ENCODE results near the gene RRP1B. TPM values are rescaled to one million over a fixed set of nuclear protein-coding genes. Genes with fewer than 3 reads are reported as not detected.

Gene RRP1B
- total and polyA plus RNA-seq, 5 donors from 2014 or later = 26.2 to 37.7 (median 28.7) TPM

DNA sequence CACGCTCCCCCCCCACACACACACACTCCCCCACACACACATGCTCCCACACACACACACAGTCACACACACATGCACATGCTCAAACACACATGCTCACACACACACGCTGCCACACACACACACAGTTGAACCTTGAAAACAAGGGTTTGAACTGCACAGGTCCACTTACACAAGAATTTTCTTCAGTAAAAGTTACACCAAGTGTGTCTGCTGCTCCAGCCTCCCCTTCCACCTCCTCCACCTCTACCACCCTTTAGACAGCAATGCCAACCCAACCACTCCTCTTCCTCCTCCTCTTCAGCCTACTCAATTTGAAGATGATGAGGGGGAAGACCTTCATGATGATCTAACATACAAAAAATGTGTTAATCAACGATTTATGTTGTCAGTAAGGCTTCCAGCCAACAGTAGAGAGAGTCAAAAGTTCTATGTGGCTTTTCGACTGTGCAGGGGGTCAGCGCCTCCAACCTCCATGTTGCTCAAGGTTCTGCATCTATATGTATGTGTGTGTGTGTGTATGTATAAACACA, 26.9 kb upstream of the RRP1B start:
- Mint-ChIP-seq H3K27me3 (no peaks in the 10 kb centered on the region), H3K4me1 (no peaks in the 10 kb centered on the region), H3K4me3 (no peak overlapping the region), H3K9me3 (peaks cover 0 to 3% (median 0%) of the 10 kb centered on the region in 7 donors), H3K36me3 (peaks cover 6% of the 10 kb centered on the region), H3K27ac (no peak overlapping the region)
- H3K4me1 ChIP-seq (ENCODE audit: control insufficient read depth, insufficient read depth, low read length, poor library complexity, severe bottlenecking) = no peaks in the 10 kb centered on the region
- no peak overlapping the region for H3K27ac ChIP-seq (ENCODE audit: insufficient read depth, low read length, poor library complexity, severe bottlenecking)
- H3K27me3 ChIP-seq (ENCODE audit: control insufficient read depth, insufficient read depth, low read length) = no peaks in the 10 kb centered on the region
- no peaks in the 10 kb centered on the region for H3K9me3 ChIP-seq (ENCODE audit: control insufficient read depth in 2 of 2, low read length in 2 of 2)
- DNase-seq = no peak
- ATAC-seq (ENCODE audit: low read depth in 2 of 2) = no peak
- H3K36me3 ChIP-seq (ENCODE audit: control insufficient read depth, insufficient read depth, low read length) = no peaks in the 10 kb centered on the region
- no peak overlapping the region for H3K4me3 ChIP-seq (ENCODE audit: low read depth, low read length)

DNA sequence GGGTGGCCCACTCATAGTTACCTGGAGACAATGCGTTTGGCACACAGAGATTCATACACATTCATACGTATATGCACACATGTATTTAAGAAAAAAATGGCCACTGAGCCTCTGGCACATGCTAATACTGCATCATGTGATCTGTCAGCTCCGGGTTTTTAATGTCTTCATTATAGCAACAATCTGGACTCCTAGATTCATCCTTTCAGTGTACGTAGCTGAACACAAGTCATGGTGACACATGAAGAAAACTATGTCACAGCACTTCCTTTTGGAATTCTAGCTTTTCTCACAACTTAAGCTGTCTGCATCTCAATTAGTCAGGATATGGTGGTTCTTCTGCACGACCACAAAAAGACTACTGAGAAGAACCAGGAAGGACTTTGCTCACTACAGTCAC, 24.7 kb upstream of the RRP1B start:
- Histone ChIP-seq H3K4me3 (ENCODE audit: low read depth, low read length) (no peak overlapping the region), H3K9me3 (ENCODE audit: control insufficient read depth in 2 of 2, low read length in 2 of 2) (no peaks in the 10 kb centered on the region), H3K27ac (ENCODE audit: insufficient read depth, low read length, poor library complexity, severe bottlenecking) (no peak overlapping the region), H3K27me3 (ENCODE audit: control insufficient read depth, insufficient read depth, low read length) (no peaks in the 10 kb centered on the region), H3K36me3 (ENCODE audit: control insufficient read depth, insufficient read depth, low read length) (no peaks in the 10 kb centered on the region), H3K4me1 (ENCODE audit: control insufficient read depth, insufficient read depth, low read length, poor library complexity, severe bottlenecking) (no peaks in the 10 kb centered on the region)
- H3K27me3 Mint-ChIP-seq = no peaks in the 10 kb centered on the region
- H3K4me1 Mint-ChIP-seq = peaks cover 0 to 2% (median 0%) of the 10 kb centered on the region in 4 donors
- no peak overlapping the region for H3K4me3 Mint-ChIP-seq
- H3K36me3 Mint-ChIP-seq = peaks cover 6% of the 10 kb centered on the region
- no peak overlapping the region for H3K27ac Mint-ChIP-seq
- ATAC-seq (ENCODE audit: low read depth in 2 of 2) = no peak
- no peak for DNase-seq
- H3K9me3 Mint-ChIP-seq = no peaks in the 10 kb centered on the region

- Histone ChIP-seq H3K27me3 (ENCODE audit: control insufficient read depth, insufficient read depth, low read length) (no peaks in the 10 kb centered on the region), H3K9me3 (ENCODE audit: control insufficient read depth in 2 of 2, low read length in 2 of 2) (no peaks in the 10 kb centered on the region), H3K4me3 (ENCODE audit: low read depth, low read length) (no peak overlapping the region), H3K27ac (ENCODE audit: insufficient read depth, low read length, poor library complexity, severe bottlenecking) (no peak overlapping the region), H3K4me1 (ENCODE audit: control insufficient read depth, insufficient read depth, low read length, poor library complexity, severe bottlenecking) (no peaks in the 10 kb centered on the region), H3K36me3 (ENCODE audit: control insufficient read depth, insufficient read depth, low read length) (no peaks in the 10 kb centered on the region)
- H3K4me3 Mint-ChIP-seq = no peak overlapping the region
- no peak for DNase-seq
- H3K27ac Mint-ChIP-seq = no peak overlapping the region
- no peaks in the 10 kb centered on the region for H3K27me3 Mint-ChIP-seq
- ATAC-seq (ENCODE audit: low read depth in 2 of 2) = no peak
- no peaks in the 10 kb centered on the region for H3K9me3 Mint-ChIP-seq
- peaks cover 0 to 2% (median 0%) of the 10 kb centered on the region in 4 donors for H3K4me1 Mint-ChIP-seq
- peaks cover 6% of the 10 kb centered on the region for H3K36me3 Mint-ChIP-seq
Measured at GRCh38 chr21:43635436-43635835, 23.9 kb upstream of the RRP1B start.

DNA sequence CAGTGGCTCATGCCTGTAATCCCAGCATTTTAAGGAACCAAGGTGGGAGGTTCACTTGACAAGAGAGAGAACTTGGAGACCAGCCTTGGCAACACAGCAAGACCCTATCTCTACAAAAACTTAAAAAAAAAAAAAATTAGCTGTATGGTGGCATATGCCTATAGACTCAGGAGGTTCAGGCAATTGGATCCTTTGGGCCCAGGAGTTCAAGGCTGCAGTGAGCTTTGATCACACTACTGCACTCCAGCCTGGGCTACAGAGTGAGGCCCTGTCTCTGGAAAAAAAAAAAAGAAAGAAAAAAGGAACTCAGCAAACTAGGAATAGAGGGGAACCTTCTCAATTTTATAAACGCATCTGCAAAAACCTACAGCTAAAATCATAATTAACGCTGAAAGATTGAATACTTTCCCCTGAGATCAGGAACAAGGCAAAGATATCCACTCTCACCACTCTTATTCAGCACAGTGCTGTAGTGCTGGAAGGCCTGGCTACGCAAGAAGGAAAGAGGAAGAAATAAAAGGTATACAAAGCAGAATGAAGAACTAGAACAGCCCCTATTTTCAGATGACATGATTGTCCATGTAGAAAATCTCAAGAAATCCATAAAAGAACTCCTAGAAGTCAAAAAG, 21.7 kb upstream of the RRP1B start:
- Mint-ChIP-seq H3K4me3 (no peak overlapping the region), H3K4me1 (peaks cover 0 to 2% (median 0%) of the 10 kb centered on the region in 4 donors), H3K27ac (no peak overlapping the region), H3K9me3 (no peaks in the 10 kb centered on the region), H3K27me3 (no peaks in the 10 kb centered on the region), H3K36me3 (no peaks in the 10 kb centered on the region)
- Histone ChIP-seq H3K36me3 (ENCODE audit: control insufficient read depth, insufficient read depth, low read length) (no peaks in the 10 kb centered on the region), H3K27ac (ENCODE audit: insufficient read depth, low read length, poor library complexity, severe bottlenecking) (no peak overlapping the region), H3K4me3 (ENCODE audit: low read depth, low read length) (no peak overlapping the region), H3K9me3 (ENCODE audit: control insufficient read depth in 2 of 2, low read length in 2 of 2) (no peaks in the 10 kb centered on the region), H3K27me3 (ENCODE audit: control insufficient read depth, insufficient read depth, low read length) (no peaks in the 10 kb centered on the region), H3K4me1 (ENCODE audit: control insufficient read depth, insufficient read depth, low read length, poor library complexity, severe bottlenecking) (no peaks in the 10 kb centered on the region)
- ATAC-seq (ENCODE audit: low read depth in 2 of 2) = no peak
- DNase-seq = no peak

DNA sequence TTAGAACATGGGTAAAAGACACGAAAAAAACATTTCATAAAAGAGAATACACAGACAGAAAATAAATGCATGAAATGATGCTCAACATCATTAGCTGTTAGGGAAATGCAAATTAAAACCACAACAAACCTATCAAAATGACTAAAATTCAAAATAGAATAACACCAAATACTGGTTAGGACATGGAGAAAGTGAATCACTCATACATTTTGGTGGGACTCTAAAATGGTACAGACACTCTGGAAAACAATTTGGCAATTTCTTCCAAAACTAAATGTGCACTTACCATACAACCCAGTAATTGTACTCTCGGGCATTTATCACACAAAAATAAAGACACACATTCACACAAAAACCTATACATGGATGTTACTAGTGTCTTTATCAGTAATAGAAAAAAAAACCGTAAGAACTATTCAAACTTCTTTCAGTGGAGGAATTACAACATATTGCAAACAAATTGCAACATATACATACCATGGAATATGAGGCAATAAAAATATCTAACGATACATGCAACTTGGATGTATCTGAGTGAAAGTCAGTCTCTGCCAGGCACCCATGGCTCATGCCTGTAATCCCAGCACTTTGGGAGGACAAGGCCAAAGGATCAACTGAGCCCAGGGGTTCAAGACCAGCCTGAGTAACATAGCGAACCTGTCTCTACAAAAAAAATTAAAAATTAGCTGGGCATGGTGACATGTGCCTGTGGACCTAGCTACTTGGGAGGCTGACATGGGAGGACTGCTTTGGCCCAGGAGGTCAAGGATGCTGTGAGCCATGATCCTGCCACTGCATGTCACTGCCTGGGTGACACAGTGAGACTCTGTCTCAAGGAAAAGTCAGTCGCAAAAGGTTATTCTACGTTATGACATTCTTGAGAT, 19.6 kb upstream of the RRP1B start:
- Histone ChIP-seq H3K4me3 (ENCODE audit: low read depth, low read length) (no peak overlapping the region), H3K4me1 (ENCODE audit: control insufficient read depth, insufficient read depth, low read length, poor library complexity, severe bottlenecking) (no peaks in the 10 kb centered on the region), H3K9me3 (ENCODE audit: control insufficient read depth in 2 of 2, low read length in 2 of 2) (no peaks in the 10 kb centered on the region), H3K27me3 (ENCODE audit: control insufficient read depth, insufficient read depth, low read length) (no peaks in the 10 kb centered on the region), H3K36me3 (ENCODE audit: control insufficient read depth, insufficient read depth, low read length) (no peaks in the 10 kb centered on the region), H3K27ac (ENCODE audit: insufficient read depth, low read length, poor library complexity, severe bottlenecking) (no peak overlapping the region)
- Mint-ChIP-seq H3K27ac (no peak overlapping the region), H3K4me3 (no peak overlapping the region), H3K9me3 (no peaks in the 10 kb centered on the region), H3K27me3 (peaks cover 4% of the 10 kb centered on the region), H3K4me1 (peaks cover 0 to 2% (median 0%) of the 10 kb centered on the region in 4 donors), H3K36me3 (no peaks in the 10 kb centered on the region)
- no peak for ATAC-seq (ENCODE audit: low read depth in 2 of 2)
- no peak for DNase-seq

DNA sequence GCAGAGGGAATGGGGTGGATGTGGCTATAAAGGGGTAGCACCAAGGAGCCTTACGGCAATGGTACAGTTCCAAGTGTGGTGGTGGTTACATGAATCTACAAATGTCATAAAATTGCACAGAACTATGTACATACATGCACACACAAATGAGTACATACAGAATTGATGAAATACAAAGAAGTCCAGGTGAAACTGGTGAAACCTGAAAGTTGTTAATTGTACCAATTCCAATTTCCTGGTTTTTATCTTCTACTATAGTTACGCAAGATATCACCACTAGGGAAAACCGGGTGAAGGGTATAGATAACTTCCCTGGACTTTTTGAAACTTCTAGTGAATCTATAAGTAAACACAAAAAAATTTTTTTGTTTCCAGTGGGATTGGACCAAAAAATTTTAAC, 19.0 kb upstream of the RRP1B start:
- Mint-ChIP-seq H3K4me1 (peaks cover 0 to 2% (median under 1%) of the 10 kb centered on the region in 4 donors), H3K4me3 (no peak overlapping the region), H3K27me3 (peaks cover 4% of the 10 kb centered on the region), H3K9me3 (no peaks in the 10 kb centered on the region), H3K36me3 (no peaks in the 10 kb centered on the region), H3K27ac (no peak overlapping the region)
- no peak for DNase-seq
- H3K4me1 ChIP-seq (ENCODE audit: control insufficient read depth, insufficient read depth, low read length, poor library complexity, severe bottlenecking) = no peaks in the 10 kb centered on the region
- no peaks in the 10 kb centered on the region for H3K36me3 ChIP-seq (ENCODE audit: control insufficient read depth, insufficient read depth, low read length)
- H3K9me3 ChIP-seq (ENCODE audit: control insufficient read depth in 2 of 2, low read length in 2 of 2) = no peaks in the 10 kb centered on the region
- H3K27me3 ChIP-seq (ENCODE audit: control insufficient read depth, insufficient read depth, low read length) = no peaks in the 10 kb centered on the region
- no peak for ATAC-seq (ENCODE audit: low read depth in 2 of 2)
- no peak overlapping the region for H3K4me3 ChIP-seq (ENCODE audit: low read depth, low read length)
- H3K27ac ChIP-seq (ENCODE audit: insufficient read depth, low read length, poor library complexity, severe bottlenecking) = no peak overlapping the region

- Histone ChIP-seq H3K36me3 (ENCODE audit: control insufficient read depth, insufficient read depth, low read length) (no peaks in the 10 kb centered on the region), H3K4me1 (ENCODE audit: control insufficient read depth, insufficient read depth, low read length, poor library complexity, severe bottlenecking) (peaks cover 4% of the 10 kb centered on the region), H3K27me3 (ENCODE audit: control insufficient read depth, insufficient read depth, low read length) (no peaks in the 10 kb centered on the region), H3K27ac (ENCODE audit: insufficient read depth, low read length, poor library complexity, severe bottlenecking) (no peak overlapping the region), H3K4me3 (ENCODE audit: low read depth, low read length) (no peak overlapping the region), H3K9me3 (ENCODE audit: control insufficient read depth in 2 of 2, low read length in 2 of 2) (no peaks in the 10 kb centered on the region)
- Mint-ChIP-seq H3K4me1 (peaks cover 0 to 8% (median 2%) of the 10 kb centered on the region in 4 donors), H3K4me3 (no peak overlapping the region), H3K27me3 (peaks cover 7% of the 10 kb centered on the region), H3K36me3 (no peaks in the 10 kb centered on the region), H3K9me3 (no peaks in the 10 kb centered on the region), H3K27ac (no peak overlapping the region)
- ATAC-seq (ENCODE audit: low read depth in 2 of 2) = no peak
- DNase-seq = no peak
Measured at GRCh38 chr21:43643193-43643592, 16.2 kb upstream of the RRP1B start.
